Superior temporal gyrus (tissue), 1 donor: ENCODE measurements around the gene ITGAX.

Source experiments
- DNase-seq: peaks from one replicate; pipeline ENCODE4 v3.0.0-alpha.2; 2016; ENCODE audit errors: extremely low spot score

Gene ITGAX

DNA sequence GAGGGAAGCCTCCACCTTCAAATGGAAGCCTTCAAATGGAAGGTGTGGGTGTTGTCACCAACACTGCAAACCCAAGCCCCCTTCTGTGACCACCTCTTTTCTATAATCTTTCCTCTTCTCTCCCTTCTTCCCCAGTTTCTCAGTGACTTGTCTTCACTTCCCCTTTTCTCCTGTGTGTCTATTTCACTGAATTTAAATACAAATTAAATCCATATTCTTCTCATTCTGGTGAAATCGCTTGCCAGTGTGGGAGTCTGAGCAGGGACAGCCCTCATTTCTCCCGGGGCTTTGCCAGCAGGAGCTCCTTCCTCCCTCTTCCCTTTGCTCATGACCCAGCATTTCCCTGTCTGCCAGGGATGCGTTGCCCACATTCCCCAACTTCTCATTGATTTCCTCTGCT lies 6.4 kb upstream of the ITGAX start:
- no peak for DNase-seq

DNA sequence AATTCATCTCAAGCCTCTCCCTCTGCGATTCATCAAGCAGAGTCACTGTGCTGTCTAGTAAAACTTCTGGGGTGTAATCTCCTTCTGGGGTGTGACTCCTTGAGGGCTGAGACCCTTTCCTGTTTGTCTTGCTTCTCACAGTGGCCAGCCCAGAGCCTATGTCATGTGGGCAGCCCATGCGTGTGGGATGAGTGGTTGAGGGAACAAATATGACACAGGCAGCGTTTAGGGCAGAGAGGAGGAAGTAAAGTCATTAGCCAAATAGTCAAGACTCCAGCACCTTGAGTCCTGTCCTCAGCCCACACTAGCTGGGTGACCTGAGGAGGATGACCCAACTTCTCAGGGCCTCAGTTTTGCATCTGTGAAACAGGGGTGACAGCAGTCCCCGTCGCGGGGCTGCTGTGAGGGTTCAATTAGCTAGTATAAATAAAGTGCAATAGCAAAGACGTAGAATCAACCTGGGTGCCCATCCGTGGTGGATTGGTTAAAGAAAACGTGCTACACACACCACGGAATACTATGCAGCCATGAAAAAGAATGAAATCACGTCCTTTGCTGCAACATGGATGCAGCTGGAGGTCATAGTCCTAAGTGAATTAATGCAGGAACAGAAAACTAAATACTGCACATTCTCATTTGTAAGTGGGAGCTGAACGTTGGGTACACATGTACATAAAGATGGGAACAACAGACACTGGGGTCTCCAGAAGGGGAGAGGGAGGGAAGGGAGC lies 4.5 kb upstream of the ITGAX start:
- no peak for DNase-seq

DNA sequence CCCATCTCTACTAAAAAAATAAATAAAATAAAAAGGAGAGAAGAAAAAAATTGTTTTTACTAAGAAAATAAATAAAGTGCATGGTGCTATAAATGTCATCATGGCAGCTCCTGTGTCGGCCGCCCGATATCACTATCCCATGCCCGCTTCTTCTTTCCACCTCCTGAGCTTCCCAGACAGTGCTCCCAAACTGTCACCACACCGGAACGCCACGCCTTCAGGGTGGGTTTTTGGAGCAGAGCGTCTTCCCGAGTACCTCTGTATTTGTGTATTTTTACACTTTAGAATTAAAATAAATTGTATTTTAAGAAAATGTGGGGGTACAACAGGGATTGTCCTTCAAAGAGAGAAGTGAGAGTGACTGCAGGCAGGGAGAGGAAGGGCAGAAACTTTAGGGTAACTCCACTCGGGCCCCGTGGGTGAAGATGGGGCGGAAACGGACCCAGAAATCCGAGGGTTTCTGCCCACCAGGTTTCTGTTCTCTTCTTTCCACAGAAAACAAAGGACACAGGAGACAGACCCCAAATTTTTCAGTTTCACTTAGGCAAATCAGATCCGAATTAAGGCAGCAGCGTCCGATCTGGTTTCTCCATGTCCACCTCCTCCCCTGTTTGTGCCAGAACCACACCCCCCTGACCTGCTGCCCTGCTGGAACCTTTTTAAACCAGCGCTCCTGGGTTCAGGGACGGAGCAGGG lies 3.6 kb upstream of the ITGAX start:
- DNase-seq, result no peak

DNA sequence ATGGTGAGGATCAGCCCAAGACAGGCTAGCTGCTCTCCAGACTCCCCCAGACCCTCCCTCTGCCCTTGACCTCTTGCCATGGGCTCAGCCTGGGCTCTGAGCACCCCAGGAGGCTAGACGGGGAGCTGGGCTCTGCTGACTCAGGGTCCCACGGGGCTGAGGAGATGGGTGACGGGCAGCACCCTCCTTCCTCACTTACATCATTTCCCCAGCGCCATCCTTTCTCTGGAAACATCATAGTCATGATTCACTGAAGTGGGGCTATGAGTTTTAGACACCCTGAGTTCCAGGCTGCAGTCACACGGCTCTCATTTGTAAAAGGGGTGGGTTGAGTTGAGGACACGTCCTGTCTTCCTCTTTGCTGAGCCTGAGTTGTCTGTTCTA lies 3.0 kb upstream of the ITGAX start:
- DNase-seq, result no peak

DNA sequence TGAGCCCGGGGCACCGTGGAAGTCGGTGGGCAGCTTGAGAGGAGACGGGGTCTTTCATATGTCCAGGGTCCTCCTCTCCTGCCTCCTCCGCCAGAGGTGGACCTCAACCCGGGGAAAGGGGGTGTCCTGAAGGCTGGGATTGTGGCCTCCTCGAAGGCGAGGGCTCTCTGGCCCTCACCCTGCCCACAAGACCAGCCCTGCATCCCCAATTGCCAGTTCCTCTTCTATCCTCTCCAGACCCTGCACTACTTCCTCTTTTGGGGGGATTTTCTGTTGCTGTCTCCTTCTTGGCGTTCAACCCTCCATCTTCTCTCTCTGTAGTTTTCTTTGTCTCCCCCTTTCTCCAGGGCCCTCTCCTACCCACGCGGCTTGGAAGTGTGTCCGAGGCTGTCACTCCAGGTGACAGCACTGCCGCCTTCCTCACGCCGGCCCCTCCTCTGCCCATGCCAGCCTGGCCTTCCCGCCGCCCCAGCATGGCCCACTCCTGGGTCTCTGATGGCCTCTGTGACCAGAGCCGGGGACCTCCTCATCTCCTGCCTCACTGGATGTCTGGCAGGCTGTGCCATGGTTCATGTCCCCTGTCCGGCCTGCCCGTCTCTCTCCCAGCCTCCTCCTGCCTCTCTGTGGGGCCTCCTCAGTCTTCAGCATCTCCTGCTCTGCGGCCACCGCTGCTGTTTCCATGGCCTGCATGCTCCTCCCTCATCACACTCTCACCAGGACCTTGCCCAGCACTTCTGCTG lies 2.4 kb upstream of the ITGAX start:
- DNase-seq, result no peak

DNA sequence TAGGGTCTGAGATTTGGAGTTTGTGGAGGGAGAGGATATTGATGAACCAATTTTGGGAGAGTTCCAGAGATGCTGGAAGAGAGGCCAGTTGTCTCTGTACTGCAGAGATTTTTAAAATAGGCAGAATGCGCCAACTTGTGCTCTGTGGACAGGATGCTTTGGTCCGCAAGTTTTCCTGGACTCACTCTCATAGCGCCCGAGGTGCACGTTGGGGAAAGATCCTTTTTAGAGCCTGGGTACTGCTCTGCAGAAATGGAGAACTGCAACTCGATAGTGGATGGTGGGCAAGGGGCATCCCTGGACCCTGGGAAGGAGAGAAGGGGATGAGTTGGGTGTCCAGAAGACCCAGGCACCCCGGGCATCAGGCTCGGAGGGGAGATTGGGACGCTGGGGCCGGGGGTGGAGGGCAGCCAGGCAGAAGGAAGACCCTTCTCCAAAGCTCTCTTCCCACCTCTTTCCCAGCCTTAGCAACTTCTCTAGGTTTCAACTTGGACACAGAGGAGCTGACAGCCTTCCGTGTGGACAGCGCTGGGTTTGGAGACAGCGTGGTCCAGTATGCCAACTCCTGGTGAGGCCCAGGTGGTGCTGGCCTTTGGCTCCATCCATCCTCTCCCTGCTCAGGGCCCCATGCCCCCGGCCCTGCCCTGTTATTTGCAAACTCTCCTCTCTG lies 590 bp downstream of the ITGAX start:
- no peak for DNase-seq

DNA sequence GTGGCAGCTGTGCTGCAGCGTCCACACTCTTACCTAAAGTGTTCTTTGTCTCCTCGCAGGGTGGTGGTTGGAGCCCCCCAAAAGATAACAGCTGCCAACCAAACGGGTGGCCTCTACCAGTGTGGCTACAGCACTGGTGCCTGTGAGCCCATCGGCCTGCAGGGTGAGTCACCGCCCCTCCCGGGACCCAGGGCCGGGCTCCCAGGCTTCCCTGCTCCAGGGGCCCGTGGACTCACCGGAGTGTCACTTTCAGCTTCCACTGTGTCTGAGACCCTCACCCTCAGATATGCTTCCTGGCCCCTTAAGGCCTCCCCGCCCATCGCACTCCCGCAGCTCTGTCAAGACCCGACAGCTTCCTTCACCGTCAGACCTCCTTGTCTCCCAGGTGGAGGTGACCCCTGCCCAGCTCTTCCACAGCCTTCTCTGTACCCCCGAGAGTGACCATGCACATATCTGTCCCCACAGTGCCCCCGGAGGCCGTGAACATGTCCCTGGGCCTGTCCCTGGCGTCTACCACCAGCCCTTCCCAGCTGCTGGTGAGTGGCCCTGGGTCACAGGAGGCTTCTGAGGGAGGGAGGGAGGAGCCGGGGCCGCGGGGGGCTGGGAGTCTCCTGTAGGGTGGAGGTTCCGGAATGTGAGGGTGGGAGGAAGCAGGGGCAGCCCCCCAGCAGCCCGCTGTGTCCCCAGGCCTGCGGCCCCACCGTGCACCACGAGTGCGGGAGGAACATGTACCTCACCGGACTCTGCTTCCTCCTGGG lies 1.8 kb downstream of the ITGAX start:
- DNase-seq, result no peak

DNA sequence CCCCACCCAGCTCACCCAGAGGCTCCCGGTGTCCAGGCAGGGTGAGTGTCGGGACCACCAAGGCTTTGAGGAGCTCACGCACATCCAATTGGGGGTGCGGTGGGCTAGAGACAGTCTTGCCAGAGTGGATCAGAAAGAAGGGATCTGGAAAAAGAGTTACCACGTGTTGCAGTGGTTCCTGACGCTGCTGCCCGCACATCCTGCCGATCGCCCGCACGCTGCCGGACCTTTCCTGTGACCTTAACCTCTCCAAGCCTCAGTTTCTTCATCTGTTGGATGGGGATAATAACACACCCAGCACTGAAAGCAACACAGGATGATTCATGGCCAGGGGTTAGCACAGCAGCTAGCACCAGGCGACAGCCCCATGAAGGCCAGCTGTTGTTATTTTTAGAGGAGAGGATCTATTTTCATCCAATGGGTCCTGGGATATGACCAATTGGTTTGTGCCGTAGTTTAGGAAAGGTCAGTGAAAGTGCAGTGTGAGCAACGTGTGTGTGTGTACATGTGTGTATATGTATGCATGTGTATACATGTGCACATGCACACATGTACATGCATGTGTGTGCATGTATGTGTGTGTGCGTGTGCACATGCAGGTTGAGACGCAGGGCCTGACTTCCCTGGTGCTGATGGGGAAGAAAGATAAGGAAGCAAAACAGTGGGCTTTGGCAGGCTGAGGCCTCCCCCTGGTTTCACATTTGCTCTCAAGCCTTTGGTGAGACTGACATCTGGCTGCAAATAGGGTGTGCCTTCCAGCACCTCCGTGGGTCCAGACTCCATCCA lies 2.5 kb downstream of the ITGAX start:
- no peak for DNase-seq

DNA sequence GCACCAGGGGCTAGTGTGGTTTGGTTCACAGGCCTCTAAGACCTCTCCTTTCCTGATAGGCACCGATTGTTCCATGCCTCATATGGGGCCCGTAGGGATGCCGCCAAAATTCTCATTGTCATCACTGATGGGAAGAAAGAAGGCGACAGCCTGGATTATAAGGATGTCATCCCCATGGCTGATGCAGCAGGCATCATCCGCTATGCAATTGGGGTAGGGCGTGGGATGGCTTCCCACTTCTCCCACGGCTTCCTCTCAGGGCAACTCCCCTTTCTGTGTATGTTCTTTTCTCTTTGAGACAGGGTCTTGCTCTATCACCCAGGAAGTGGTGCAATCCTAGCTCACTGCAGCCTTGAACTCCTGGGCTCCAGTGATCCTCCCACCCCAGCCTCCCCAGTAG lies 5.3 kb downstream of the ITGAX start:
- no peak for DNase-seq

DNA sequence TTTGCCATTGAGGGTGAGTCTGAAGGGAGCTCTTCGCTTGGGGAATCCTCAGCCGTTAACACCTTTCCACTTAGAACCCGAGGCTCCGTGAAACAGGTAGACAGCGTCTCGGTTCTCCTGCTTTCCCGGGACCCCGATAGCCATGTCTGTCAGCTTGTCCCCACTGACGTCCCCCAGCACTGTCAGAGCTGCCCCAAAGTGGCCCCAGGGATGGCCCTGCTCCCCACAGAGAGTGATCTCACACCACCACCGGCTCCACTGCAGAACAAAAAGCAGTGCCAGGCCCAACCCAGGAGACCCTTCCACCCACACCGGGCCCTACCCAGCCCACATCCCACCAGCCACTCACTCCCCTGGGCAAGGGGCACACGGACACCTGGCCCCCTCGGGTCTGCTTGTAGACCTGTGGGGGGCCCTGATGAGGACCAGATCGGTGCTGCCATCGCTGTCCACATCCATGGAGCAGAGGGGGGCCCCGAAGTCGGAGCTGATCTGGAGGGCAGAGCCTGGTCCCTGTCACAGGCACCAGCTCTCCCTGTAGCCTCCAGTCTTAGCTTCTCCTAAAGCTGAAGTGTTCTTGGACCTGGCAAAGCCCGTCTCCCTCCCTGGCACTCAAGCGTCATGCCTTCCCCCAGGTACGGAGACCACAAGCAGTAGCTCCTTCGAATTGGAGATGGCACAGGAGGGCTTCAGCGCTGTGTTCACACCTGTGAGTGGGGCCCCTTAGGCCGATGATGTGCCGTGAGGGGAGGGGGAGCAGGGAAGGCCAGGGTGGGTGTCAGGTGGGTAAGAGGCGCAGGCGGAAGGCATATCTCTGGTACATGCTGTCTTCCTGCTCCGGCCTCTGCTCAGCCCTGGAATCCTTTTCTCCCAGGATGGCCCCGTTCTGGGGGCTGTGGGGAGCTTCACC lies 6.5 kb downstream of the ITGAX start:
- no peak for DNase-seq

DNA sequence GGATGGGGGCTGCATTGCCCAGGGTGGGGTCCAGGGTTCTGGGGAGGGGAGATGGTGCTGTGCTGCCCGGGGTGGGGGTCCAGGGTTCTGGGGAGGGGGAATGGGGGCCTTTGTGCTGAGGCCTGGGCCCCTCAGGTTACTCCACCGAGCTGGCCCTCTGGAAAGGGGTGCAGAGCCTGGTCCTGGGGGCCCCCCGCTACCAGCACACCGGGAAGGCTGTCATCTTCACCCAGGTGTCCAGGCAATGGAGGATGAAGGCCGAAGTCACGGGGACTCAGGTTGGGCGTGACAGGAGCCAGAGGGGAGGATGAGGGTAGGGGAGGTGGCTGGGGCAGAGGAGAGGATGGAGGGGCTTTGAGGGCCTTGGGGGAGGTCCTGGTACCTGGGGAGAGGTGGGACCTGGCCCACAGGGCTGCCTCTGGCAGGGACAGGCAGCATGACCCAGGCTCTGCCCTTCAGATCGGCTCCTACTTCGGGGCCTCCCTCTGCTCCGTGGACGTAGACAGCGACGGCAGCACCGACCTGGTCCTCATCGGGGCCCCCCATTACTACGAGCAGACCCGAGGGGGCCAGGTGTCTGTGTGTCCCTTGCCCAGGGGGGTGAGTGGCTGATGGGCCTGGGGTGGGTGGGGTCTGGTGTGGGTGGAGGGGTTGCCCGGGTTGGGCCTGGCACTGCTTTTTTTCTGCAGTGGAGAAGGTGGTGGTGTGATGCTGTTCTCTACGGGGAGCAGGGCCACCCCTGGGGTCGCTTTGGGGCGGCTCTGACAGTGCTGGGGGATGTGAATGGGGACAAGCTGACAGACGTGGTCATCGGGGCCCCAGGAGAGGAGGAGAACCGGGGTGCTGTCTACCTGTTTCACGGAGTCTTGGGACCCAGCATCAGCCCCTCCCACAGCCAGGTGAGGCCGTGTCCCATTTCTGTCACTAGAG lies 7.8 kb downstream of the ITGAX start:
- no peak for DNase-seq

DNA sequence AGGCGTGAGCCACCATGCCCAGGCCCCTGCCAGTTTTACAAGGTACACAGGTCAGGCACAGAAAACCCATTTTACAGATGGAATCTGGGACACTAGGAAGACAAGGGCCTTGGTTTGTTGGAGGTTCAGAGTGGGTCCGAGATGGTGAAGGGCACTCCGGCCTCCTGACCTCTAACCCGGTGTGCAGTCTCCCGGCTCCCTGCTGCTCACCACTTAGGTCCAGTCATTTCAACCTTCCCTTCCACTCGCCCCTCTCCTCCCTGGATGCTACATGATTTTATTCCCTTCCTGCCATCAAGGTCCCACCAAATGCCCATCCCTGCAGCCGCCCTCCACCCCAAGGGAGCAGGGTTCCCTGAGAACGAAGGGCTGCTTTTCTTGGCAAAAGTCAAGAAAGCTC lies 8.7 kb downstream of the ITGAX start:
- no peak for DNase-seq

DNA sequence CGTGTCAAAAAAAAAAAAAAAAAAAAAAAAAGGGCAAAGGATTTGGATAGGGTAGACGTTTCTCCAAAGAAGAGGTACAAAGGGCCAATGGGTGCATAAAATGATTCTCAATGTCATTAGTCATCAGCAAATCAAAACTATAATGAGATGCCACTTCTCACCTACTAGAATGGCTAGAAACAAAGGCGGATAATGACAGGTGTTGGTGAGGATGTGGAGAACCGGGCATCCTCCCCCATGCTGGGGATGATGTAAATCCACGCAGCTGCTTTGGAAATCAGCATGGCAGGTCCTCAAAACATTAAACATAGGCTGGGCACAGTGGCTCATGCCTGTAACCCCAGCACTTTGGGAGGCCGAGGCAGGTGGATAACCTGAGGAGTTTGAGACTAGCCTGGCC lies 9.4 kb downstream of the ITGAX start:
- no peak for DNase-seq

DNA sequence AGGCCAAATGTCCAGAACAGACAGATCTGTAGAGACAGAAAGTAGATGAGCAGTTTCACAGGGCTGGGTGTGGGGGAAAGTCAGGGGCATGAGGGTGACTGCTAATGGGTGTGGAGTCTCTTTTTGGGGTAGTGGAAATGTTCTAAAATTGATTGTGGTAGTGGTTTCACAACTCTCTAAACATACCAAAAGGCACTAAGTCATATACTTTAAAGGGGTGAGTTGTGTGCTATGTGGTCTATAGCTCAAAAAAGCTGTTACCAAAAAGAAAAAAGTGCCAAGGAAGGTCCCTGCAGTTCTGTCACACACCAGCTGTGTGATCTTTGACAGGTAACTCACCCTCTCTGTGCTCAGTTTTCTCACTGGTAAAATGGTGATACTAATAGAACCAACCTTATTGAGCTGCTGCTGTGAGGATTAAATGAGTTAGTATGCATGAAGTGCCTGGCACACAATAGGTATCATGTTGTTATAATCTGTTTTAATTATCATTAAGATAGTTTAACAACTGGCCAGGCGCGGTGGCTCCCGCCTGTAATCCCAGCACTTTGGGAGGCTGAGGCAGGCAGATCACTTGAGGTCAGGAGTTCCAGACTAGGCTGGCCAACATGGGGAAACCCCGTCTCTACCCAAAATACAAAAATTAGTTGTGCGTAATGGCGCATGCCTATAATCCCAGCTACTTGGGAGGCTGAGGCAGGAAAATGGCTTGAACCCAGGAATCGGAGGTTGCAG lies 10.3 kb downstream of the ITGAX start:
- no peak for DNase-seq

DNA sequence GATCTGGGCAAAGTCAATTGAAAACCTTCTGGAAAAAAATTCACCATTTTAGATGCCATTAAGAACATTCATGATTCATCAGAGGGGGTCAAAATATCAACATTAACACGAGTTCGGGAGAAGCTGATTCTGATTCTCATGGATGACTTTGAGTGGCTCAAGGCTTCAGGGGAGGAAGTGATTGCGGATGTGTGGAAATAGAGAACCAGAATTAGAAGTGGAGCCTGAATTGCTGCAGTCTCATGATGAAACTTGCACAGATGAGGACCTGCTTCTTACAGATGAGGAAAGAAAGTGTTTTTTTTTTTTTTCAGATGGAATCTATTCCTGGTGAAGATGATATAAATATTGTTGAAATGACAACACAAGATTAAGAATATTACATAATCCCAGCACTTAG lies 12.9 kb downstream of the ITGAX start:
- DNase-seq, result no peak

DNA sequence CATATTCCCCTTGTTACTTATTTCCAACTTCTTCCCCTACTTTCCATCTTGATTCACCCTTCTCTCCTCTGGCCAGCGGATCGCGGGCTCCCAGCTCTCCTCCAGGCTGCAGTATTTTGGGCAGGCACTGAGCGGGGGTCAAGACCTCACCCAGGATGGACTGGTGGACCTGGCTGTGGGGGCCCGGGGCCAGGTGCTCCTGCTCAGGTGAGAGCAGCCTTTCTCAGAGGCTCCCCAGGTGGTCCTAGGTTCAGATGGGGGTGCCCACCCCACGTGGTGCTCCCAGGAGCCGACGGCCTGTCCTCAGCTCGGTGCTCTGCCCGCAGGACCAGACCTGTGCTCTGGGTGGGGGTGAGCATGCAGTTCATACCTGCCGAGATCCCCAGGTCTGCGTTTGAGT lies 16.0 kb downstream of the ITGAX start:
- no peak for DNase-seq

DNA sequence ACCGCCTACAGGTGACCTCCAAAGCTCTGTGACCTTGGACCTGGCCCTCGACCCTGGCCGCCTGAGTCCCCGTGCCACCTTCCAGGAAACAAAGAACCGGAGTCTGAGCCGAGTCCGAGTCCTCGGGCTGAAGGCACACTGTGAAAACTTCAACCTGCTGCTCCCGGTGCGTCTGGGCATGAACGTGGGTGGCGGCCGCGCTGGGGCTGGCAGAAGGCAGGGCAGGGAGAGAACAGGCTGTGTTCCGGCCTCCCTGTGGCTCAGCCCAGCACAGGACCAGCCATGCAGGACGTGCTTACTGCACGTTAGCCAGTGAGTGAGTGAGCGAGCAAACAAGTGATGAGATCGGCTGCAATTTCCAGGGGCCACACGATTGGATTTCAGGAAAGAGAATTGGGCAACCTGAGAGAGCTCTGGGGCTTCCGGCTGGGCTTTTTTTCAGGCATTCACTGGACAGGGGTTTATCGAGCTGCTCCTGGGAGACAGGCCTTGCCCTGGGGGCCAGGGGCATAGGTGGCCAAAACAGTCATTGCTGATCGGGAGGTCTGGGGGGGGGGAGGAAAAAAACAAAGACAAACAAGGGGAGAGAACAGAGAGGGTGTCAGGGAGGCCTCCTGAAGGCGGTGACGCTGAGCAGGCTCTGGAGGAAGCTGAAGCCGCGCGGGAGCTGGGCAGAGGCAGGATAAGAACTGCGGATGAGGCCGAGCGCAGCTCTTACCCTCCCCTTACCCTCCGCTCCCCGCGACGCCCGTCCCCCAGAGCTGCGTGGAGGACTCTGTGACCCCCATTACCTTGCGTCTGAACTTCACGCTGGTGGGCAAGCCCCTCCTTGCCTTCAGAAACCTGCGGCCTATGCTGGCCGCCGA lies 16.9 kb downstream of the ITGAX start:
- DNase-seq, result no peak
